ENCODE data around the gene KRT83.

Gene KRT83

DNA sequence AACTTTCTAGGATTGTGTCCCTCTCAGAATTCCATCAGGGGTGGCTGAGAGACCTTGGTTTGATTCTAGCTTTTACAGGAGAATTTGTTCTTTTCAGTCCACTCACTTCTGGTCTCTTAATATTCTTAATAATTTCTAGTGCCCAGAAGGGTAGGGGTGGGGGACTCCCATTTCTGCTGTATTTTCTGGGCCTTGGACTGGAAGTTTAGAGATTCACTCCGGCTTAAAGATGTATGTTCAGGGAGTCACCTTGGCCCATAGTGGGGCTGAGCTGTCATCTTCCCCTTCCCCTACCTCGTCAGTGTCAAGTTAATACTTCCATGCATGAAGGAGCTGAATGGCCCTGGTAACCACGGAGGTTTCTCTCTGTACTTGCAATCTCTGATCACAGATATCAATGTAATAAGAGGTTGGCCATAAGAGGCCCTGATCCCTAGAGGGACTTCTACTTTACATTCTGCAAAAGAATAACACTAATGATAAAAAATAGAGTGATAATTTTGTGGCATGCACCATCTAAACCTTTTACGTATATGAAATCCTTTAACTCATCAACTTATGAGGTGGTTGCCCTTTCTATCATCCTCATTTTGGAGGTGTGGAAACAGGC, 36.5 kb downstream of the KRT83 start:
- DNase-seq, result no peak

GRCh38 chr12:52280796-52281560, 40.2 kb downstream of the KRT83 start:
- DNase-seq, result no peak

GRCh38 chr12:52280319-52280795, 40.8 kb downstream of the KRT83 start:
- DNase-seq, result no peak

- no peak for DNase-seq
These were observed 41.5 kb downstream of the KRT83 start for GRCh38 chr12:52279422-52280318.

DNA sequence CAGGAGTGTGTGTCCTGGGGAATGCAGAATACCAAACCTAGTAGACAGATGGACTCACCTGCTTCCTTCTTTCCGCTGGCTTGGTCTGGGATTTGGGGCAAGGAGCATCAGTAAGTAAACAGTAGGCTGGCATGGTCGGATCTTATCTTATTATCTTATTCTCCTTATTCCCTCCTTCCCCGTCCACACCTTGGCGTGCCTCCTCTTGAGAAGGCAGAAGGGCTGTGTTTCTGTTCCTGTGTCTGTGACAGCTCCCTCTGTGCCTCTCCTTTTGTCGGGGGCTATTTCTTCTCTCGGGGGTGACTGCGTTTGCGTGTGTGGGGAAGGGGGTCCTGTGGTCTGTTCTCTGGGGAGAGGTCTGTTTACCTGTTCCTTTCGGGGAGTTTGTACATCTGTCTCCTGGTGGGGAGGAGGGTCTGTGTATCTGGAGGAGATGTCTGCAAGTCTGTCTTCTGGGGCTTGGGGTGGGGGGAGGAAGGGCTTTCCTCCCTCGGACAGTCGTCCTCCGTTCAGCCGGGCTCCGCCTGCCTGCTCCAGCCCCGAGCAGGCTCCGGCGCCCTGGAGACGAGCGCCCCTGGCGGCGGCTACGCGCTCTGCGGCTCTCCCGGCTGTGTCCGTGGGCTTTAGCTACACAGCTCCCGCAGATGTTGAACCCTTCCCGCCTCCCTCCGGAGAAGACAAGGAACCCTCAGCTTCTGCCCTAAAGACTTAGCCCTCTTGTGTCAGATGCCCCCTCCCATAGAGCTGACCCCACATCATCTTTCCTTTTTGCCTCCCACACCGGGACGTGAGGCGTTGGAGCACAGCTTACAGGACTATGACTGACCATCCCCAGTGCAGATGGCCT, 42.4 kb downstream of the KRT83 start:
- peak; percentile 51 for DNase-seq

- DNase-seq, result no peak
These were observed 43.5 kb downstream of the KRT83 start for GRCh38 chr12:52277486-52278245.

- no peak for DNase-seq
These were observed 45.5 kb downstream of the KRT83 start for GRCh38 chr12:52275686-52276085.

DNA sequence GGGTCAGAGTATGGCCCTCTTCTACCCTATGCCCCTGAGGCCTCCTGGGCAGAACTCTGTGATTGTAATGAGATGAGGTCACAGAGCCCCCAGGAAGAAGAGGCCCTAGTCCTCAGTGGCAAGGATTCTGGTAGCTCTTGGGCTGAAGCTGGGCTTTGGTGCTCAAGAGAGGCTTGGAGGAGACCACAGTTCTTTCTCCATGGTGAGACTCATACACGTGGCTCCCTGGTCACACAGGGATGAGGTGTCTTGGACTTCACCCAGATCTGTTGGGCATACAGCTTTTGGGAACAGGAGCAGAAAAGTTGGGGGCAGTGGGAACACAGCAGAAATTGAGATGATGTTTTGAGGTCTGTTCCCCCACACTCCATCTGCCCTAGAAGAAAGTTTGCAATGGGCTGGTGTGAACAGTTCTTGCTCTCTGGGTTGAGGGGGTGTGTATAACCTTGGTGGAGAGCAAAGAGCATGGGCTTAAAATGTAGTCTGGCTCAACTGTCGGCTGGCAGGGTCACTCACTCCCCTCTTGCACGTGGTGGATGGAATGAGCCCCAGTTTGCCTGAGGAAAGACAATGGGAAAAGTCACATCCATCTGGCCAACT, 46.6 kb downstream of the KRT83 start, which contains the start of gene KRT86:
Gene KRT86, plus strand, starts transcription at position 125 of the 600 bp plus-strand sequence. CDS start 27,272 bp downstream, outside the sequence.
- DNase-seq, result no peak

DNA sequence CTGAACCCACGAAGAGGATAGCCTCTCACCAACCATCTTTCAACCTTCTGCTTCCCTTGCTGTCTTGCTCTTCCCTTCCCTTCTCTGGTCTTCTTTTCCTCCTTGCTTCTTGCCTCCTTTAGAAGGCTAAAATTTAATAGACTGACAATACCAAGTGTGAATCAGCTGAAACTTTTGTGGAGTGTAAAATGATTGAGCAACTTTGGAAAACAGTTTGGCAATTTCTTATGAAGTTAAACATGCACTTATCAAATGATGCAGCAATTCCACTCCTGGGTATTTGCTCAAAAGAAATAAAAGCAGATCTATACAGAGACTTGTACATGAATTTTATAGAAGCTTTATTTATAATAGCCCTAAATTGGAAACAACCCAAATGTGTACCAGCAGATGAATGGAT, 50.0 kb downstream of the KRT83 start:
- no peak for DNase-seq

DNA sequence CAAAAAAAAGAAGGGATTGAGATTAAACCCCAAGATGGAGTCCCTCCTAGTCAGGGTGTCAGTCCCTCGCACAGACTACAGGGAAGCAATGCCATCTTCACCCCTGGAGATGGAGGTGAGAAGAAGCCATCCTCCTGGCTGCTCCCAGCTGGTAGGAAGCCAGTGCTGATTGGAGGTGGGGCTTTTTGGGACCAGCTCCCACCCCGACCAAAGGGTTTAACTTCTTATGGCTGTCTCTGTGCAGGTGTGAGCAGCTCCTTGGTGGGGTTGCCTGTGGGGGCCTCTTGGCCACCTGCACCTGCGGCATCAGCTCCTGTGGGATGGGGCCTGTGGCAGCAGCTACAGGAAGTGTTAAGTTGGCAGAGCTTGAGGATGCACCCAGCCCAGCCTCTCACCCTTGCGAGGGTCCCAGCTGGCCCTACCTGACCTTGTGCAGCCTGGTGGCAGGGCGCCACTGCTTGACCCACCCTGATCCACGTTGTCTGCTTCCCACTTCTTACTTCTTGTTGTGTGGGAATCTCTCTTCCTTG, 50.6 kb downstream of the KRT83 start:
- no peak for DNase-seq

DNA sequence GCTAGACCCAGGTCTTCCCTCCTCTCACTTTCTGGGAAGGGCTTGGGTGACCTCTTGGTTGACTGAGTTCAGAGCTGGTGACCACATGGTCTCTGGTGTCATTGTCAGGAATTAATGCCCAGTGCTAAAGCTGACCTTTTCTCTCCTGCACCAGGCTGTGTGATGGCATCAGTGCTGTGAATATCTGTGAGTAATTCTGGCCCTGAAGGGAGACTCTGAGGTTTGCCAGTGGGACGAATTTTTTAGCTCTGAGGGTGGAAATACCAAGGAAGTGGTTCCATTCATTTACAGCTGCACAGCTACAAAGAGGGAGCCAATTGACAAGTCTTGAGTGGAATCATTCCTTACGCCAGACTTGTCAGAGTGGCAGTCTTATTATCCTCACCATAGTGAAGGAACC, 53.0 kb downstream of the KRT83 start:
- no peak for DNase-seq

DNA sequence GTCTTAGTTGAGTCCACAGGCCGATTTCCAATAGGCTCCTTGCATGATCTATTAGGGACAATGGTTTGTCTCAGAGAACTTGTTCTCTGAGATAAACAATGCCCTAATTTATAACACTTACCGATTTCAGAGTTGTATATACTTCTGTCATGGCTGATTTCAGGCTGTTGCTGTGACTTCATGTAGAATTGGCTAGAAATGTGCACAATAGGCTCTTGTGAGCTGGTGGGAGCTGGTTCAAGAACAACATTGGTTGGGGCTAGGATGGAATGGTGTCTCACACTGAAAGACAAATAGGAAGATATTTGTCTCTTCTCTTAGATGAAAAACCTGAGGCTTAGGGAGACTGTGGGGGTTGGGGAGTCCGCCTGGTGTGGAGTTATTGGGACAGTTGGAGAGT, 53.5 kb downstream of the KRT83 start:
- no peak for DNase-seq

DNA sequence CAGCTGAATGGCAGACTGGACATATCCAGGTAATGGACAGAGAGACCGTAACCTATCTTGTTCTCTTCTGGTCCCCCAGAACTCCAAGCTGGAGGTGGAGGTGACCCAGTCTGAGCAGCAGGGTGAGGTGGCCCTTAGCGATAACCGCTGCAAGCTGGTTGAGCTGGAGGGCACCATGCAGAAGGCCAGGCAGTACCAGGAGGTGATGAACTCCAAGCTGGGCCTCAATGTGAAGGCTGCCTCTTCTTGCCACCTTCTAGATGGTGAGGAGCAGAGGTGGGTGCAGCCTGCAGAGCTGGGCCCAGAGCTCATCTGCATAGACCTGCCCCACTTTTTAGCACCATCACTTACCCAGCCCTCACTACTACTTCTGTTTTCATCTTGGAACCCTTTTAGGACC, 53.9 kb downstream of the KRT83 start:
- no peak for DNase-seq

DNA sequence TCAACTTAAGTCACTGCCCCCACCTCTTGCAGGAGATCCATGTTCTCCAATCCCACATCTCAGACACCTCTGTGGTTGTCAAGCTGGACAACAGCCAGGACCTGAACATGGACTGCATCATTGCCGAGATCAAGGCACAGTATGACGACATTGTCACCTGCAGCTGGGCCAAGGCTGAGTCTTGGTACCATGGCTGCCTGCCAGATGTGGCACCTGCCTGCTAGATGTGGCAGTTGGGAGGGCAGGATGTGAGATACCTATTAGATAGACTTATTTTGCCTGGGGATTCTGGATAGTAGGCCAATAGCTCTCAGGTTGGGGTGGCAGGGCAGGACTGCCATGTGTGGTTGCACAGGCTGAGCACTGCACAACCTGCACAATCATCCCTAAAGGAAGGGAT, 54.7 kb downstream of the KRT83 start:
- no peak for DNase-seq

DNA sequence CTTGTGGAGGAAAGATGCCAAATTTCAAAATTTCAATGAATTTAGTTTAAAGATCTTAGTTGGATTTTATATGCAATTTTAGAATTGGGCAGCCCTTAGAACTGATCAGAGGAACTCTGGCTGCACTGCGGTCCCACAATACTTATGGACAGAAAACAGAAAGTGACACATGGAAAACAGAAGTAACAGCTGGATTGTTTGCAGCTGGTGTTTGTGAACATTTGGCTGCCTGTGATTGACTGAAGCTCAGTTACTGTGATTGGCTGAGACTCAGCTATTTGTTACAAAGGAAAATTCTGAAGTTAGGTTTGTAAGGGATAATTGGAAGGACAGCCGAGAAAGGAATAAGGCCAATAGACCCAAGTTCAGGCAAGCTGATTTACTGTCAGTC, 56.8 kb downstream of the KRT83 start:
- no peak for DNase-seq

Data from NCI-H1048 (cell line).